Small intestine (tissue), 7 donors: ENCODE measurements around the gene TMEM238. TPM values are rescaled to one million over a fixed set of nuclear protein-coding genes. Genes with fewer than 3 reads are reported as not detected.

Experiments
- DNase-seq, 2 donors: peaks; one replicate each; pipeline versions ENCODE4 v3.0.0 to v3.0.0-alpha.2; 2013
- FAIRE-seq: peaks from 2 replicates; lab custom pipeline; 2012; peaks lifted over from hg19 to GRCh38; lab: Jason Lieb, UNC
- H3K27ac ChIP-seq, 3 donors: one replicate each; pipeline ENCODE4 v1.5.1; 2013; ENCODE audit warnings: low read length in 2 of 3, mild to moderate bottlenecking in 2 of 3, control low read depth in 1 of 3, inconsistent platforms in 1 of 3, low read depth in 1 of 3, moderate library complexity in 1 of 3
- H3K27me3 ChIP-seq, 3 donors: one replicate each; pipeline ENCODE4 v1.6.1; 2013; ENCODE audit warnings: low read length in 3 of 3, inconsistent platforms in 1 of 3; ENCODE audit not compliant: control insufficient read depth in 3 of 3, insufficient read depth in 3 of 3
- H3K36me3 ChIP-seq, 3 donors: one replicate each; pipeline ENCODE4 v1.6.1; 2013; ENCODE audit warnings: low read length in 3 of 3, inconsistent platforms in 1 of 3, low read depth in 1 of 3, mild to moderate bottlenecking in 1 of 3, moderate library complexity in 1 of 3; ENCODE audit not compliant: control insufficient read depth in 3 of 3, insufficient read depth in 2 of 3
- H3K4me1 ChIP-seq, 3 donors: one replicate each; pipeline ENCODE4 v1.6.1; 2013; ENCODE audit warnings: low read length in 2 of 3, inconsistent platforms in 1 of 3, low read depth in 1 of 3, mild to moderate bottlenecking in 1 of 3, moderate library complexity in 1 of 3; ENCODE audit not compliant: control insufficient read depth in 3 of 3, insufficient read depth in 2 of 3
- H3K4me3 ChIP-seq, 3 donors: one replicate each; pipeline ENCODE4 v1.5.1; 2013; ENCODE audit warnings: low read length in 3 of 3, control low read depth in 1 of 3, inconsistent platforms in 1 of 3, low read depth in 1 of 3, mild to moderate bottlenecking in 1 of 3, moderate library complexity in 1 of 3
- H3K9me3 ChIP-seq, 2 donors: one replicate each; pipeline ENCODE4 v1.6.1; 2013; ENCODE audit warnings: low read depth in 1 of 2, low read length in 1 of 2; ENCODE audit not compliant: control insufficient read depth in 2 of 2, insufficient read depth in 1 of 2
- WGBS, 3 donors: extraction: QIAGEN DNeasy Blood & Tissue Kit; methylation state at CpG; one replicate each; pipeline ENCODE4 v1.1.7; 2013; 5-methylcytosine and 5-hydroxymethylcytosine counted together
- polyA plus RNA-seq, 4 donors: library from polyadenylated mRNA; stranded (reverse) in 3 of 4; unstranded in 1 of 4; fragments of 200-250 nt in 3 of 4; fragments of 120-200 nt in 1 of 4; gene quantifications; one replicate each; pipeline versions ENCODE4 v1.2.1 to v1.2.3, GENCODE V29; 2013
- donor health status: healthy with polysubstance abuse.
- donor health status: control.
- donor health status: control.
- donor health status: Bipolar disorder and iron deficiency.
- donor health status: healthy.

TMEM238 gene
- polyA plus RNA-seq, 4 donors, result 1.6 to 9.4 (median 2.2) TPM; not detected in 1

DNA sequence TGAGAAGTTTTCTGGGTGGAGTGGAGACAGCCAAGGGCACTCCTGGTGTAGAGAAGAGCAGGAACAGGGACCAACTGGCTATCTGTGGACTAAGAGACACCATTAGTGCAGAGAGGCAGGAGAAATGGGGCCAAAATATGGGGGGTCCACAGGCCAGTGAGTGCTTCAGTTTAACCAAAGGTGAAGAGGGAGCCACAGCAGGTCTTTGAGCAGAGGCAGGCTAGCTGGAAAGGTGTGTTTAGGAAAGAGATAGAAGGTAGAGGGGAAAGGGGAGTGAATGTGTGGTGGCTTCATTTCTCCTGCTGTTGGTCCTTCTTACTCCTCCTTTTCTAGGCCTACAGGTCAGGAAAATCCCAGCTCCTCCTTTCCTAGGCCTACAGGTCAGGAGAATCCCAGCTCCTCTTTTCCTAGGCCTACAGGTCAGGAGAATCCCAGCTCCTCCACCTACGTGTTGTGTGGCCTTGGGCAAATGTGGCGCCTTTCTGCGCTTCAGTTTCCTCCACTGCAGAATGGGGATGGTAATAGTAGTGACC, 1.5 kb downstream of the TMEM238 start:
- Histone ChIP-seq H3K27me3 (peaks cover 0 to 4% (median 0%) of the 10 kb centered on the region in 3 donors), H3K9me3 (peaks cover 0 to 7% of the 10 kb centered on the region in 2 donors), H3K27ac (no peak overlapping the region), H3K4me1 (peaks cover 2 to 23% (median 2%) of the 10 kb centered on the region in 3 donors), H3K4me3 (no peak overlapping the region), H3K36me3 (peaks cover under 1 to 34% (median 1%) of the 10 kb centered on the region in 3 donors)
- DNase-seq, result no peak
- 95 to 97% (median 96%) methylated on average over 3 of the region's 3 CpGs for WGBS, 3 donors
- FAIRE-seq, result no peak

DNA sequence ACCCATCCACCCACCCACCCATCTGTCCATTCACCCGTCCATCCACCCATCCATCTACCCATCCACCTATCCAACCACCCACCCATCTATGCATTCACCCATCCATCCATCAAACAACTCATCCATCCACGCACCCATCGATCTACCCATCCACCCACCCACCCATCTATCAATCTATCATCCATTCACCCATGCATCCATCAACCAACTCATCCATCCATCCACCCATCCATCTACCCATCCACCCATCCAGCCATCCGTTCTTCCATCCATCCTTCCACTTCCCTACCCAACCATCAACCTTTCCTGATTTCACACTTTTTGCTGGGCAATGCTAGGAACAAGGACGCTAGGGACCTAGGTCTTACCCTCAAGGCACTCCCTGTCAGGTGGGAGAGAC, 2.1 kb downstream of the TMEM238 start:
- WGBS, 3 donors, result 97 to 98% (median 97%) methylated on average over 5 of the region's 5 CpGs

DNA sequence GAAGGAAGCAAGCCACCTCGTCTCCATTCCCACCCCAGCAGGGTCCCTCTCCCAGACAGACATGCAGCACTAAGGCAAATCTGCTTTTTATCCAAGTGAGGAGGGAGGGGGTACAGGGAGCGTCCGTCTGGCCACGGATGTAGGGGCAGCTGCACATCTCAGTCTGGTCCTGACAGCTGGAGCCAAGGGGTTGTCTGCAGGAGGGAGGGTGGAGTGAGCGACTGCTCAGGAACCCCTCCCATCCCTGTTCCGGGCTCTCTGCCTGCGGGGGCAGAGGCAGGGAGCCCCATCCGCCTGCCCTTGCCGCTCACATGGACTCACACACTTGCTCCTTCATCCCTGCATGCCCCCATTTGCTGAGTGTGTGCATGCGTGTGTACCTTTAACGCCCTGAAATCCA, 4.9 kb downstream of the TMEM238 start:
- no peak overlapping the region for H3K4me3 ChIP-seq
- 62 to 77% (median 75%) methylated on average over 9 to 11 of the region's 11 CpGs for WGBS, 3 donors
- H3K9me3 ChIP-seq, result peaks cover 0 to 7% of the 10 kb centered on the region in 2 donors
- DNase-seq, result no peak
- peaks cover 0 to 16% (median 2%) of the 10 kb centered on the region in 3 donors for H3K4me1 ChIP-seq
- FAIRE-seq, result no peak
- no peak overlapping the region for H3K27ac ChIP-seq
- H3K27me3 ChIP-seq, result peaks cover 0 to 34% (median 7%) of the 10 kb centered on the region in 3 donors
- peaks cover 0 to 19% (median 0%) of the 10 kb centered on the region in 3 donors for H3K36me3 ChIP-seq

More for the DNA sequence above, 2.1 kb downstream of the TMEM238 start:
- peaks cover 0 to 28% (median 0%) of the 10 kb centered on the region in 3 donors for H3K36me3 ChIP-seq
- FAIRE-seq (no peak), DNase-seq (no peak)
- no peak overlapping the region for H3K4me3 ChIP-seq
- H3K27me3 ChIP-seq, result peaks cover 0 to 9% (median 2%) of the 10 kb centered on the region in 3 donors
- peaks cover 0 to 7% of the 10 kb centered on the region in 2 donors for H3K9me3 ChIP-seq
- peaks cover 0 to 18% (median 2%) of the 10 kb centered on the region in 3 donors for H3K4me1 ChIP-seq
- H3K27ac ChIP-seq, result no peak overlapping the region

DNA sequence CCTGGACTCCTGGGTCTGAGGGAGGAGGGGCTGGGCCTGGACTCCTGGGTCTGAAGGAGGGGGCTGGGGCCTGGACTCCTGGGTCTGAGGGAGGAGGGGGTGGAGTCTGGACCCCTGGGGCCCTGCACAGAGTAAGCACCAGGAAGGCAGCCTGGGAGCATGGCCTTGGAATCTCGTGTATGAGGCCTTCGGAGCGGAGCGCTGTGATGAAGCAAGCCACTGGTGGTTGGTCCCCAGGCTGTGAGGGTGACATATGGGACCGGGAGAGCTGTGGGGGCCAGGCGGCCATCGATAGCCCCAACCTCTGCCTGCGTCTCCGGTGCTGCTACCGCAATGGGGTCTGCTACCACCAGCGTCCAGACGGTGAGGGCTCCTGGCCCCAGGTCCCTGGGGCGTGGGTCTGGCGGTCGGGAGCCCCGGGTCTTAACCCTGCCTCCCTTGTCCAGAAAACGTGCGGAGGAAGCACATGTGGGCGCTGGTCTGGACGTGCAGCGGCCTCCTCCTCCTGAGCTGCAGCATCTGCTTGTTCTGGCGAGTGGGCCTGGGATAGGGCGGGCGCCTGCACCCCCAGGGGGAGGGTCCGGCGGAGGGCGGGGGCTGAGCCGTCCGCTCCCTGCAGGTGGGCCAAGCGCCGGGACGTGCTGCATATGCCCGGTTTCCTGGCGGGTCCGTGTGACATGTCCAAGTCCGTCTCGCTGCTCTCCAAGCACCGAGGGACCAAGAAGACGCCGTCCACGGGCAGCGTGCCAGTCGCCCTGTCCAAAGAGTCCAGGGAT, 6.5 kb downstream of the TMEM238 start:
- WGBS, 3 donors, result 34 to 60% (median 60%) methylated on average over 43 of the region's 43 CpGs
- FAIRE-seq, result no peak

DNA sequence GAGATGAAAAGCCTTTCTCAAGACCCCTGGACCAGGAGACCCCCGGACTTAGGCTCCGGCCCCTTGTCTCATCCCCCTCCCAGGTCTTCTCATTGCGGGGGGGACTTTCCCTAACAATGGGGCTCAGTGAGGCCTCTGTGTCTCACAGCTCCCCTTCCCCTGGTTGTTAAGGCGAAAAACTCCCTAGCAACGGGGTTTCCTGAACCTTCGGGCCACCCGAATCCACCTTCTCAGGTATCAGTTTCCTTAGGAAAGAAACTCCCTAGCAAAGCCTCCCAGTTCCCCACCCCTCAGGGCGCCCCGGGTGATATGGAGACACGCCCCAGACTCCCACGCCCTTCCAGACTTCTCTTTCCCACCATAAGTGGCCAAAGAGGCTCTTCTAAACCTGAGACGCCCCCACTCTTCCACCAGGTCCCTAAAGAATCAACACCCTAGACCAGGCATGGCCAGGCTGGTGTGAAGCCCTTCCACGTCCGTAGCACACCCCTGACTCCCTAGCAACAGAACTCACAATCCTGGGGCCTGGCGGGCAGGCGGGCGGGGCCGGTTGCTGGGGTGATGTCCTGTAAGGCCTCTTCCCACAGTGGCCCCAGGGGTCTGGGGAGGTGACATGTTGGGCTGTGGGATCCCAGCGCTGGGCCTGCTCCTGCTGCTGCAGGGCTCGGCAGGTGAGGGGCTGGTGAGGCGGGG, 7.7 kb downstream of the TMEM238 start, which contains the start of gene TMEM190:
Gene TMEM190 (plus strand): TSS at position 586 of the 693 bp plus-strand sequence. CDS start 28 bp downstream, at position 614.
- H3K27me3 ChIP-seq, result peaks cover 5 to 62% (median 21%) of the 10 kb centered on the region in 3 donors
- no peak within 1 kb of the TSS for H3K27ac ChIP-seq
- H3K36me3 ChIP-seq, result peaks cover 0 to 12% (median 0%) of the 10 kb centered on the region in 3 donors
- no peak within 1 kb of the TSS for H3K4me3 ChIP-seq
- WGBS, 3 donors, result 20 to 42% (median 30%) methylated on average over 20 to 21 of the region's 21 CpGs
- DNase-seq, result peak in 1 of 2 donors; percentile 33
- no peak for FAIRE-seq
- no peaks in the 10 kb centered on the region for H3K9me3 ChIP-seq
- peaks cover 0 to 18% (median 0%) of the 10 kb centered on the region in 3 donors for H3K4me1 ChIP-seq

More for the DNA sequence above, 6.5 kb downstream of the TMEM238 start:
- no peak for DNase-seq
- H3K27me3 ChIP-seq, result peaks cover 0 to 51% (median 16%) of the 10 kb centered on the region in 3 donors
- no peak overlapping the region for H3K4me3 ChIP-seq
- peaks cover 0 to 16% (median 0%) of the 10 kb centered on the region in 3 donors for H3K36me3 ChIP-seq
- H3K4me1 ChIP-seq, result peaks cover 0 to 18% (median 0%) of the 10 kb centered on the region in 3 donors
- no peak overlapping the region for H3K27ac ChIP-seq
- peaks cover 0 to 3% of the 10 kb centered on the region in 2 donors for H3K9me3 ChIP-seq

DNA sequence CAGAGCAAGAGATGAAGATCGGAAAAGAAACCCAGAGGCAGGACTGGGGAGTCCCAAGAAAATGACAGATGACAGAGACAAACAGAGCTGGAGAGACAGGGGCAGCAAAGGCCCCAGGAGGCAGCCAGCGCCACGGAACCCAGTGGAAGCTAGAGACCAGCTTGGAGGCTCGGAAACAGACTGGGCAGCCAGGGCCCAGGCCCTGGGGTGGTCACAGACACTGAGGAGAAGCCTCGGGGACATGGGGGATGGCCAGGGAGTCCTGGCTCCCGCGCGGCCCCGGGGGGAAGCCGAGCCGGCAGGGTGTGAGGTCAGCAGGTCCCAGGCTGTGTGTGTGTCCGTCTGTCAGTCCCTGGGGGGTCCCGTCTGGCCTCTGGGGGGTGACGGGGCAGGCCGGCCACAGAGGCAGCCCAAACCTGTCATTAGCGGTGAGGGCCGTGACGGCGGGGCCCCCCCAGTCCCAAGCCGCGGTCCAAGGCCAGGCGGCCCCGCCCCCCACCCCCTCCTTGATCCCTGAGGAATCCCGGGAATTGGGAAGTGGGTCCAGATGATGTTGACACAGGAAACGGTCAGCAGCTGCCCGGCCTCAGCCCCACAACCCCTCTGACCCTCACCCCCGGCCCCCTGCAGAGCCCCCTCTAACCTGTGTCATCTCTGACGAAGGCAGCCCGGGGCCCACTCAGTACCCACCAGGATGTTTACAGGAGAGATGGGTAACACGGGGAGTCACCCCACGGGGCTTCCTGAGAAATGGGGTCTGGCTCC, 9.9 kb downstream of the TMEM238 start:
- no peak for DNase-seq
- Histone ChIP-seq H3K27ac (no peak overlapping the region), H3K4me3 (no peak overlapping the region), H3K27me3 (peaks cover 5 to 81% (median 31%) of the 10 kb centered on the region in 3 donors), H3K9me3 (no peaks in the 10 kb centered on the region), H3K36me3 (peaks cover 0 to 4% (median 0%) of the 10 kb centered on the region in 3 donors), H3K4me1 (peaks cover 0 to 20% (median 0%) of the 10 kb centered on the region in 3 donors)
- 5 to 14% (median 8%) methylated on average over 29 to 31 of the region's 31 CpGs for WGBS, 3 donors
- no peak for FAIRE-seq

DNA sequence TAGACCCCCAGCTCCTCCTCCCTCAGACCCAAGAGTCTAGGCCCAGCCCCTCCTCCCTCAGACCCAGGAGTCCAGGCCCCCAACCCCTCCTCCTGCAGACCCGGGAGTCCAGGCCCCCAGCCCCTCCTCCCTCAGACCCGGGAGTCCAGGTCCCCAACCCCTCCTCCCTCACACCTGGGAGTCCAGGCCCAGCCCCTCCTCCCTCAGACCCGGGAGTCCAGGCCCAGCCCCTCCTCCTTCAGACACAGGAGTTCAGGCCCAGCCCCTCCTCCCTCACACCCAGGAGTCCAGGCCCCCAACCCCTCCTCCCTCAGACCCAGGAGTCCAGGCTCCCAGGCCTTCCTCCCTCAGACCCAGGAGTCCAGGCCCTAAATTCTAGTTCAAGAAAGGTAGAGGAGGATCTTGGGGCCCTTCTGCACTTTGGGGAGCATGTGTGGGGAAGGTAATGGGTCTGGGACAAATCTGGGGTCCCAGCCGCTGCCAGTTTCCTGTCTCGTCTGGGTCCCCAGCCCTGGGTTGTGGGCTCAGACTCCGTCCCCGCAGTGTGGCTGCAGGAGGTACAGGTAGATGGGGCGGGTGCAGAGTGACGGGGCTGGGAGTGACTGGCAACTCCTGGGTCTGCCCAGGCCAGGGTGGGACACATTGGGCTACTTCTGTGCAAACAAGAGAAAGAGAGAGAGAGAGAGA, 10.6 kb downstream of the TMEM238 start:
- DNase-seq (no peak), FAIRE-seq (no peak)
- Histone ChIP-seq H3K4me3 (no peak overlapping the region), H3K27me3 (peaks cover 5 to 89% (median 32%) of the 10 kb centered on the region in 3 donors), H3K4me1 (peaks cover 0 to 20% (median 0%) of the 10 kb centered on the region in 3 donors), H3K36me3 (no peaks in the 10 kb centered on the region), H3K27ac (no peak overlapping the region), H3K9me3 (no peaks in the 10 kb centered on the region)
- 12 to 45% (median 31%) methylated on average over 8 to 9 of the region's 9 CpGs for WGBS, 3 donors
